Astrocyte (in vitro differentiated cells and primary cell): ENCODE results near the gene RNF41.

Experiments
- EZH2 ChIP-seq: IDR thresholded peaks from 2 replicates; pipeline ENCODE4 v1.6.1; 2012; ENCODE audit warnings: mild to moderate bottlenecking, low read length, inconsistent platforms; ENCODE audit not compliant: insufficient read depth
- TF ChIP-seq, protein P1 (sequence below): IDR thresholded peaks from 2 replicates; pipeline ENCODE4 v1.5.1; 2011; ENCODE audit warnings: low read depth, mild to moderate bottlenecking, inconsistent platforms, low read length, moderate library complexity; ENCODE audit not compliant: insufficient read depth

DNA sequence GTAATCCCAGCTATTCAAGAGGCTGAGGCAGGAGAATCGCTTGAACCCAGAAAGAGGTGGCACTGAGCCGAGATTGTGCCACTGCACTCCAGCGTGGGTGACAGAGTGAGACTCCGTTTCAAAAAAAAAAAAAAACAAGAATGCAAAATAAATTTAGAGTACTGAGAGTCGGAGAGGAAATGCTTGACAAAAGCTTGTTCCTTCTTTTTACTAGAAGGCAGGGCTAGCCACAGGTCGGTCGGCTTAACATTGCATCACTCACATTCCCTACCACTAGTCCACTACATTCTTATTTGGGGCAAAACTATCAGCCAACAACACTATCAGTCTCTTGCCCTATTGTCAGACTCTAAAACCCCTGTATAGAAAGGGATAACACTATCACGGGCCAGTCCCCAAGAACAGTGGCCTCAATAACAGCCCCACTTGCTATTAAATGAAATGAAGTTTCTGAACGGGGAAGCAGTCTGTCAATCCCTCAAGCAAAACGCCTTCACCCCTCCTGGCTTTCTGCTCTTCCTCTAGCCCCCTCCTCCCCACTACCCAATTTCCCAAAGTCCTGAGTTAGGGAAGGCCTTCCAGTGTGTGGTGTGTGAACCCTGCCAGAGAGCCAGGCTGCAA, 1.0 kb downstream of the RNF41 start:
- TF ChIP-seq, protein P1, sequence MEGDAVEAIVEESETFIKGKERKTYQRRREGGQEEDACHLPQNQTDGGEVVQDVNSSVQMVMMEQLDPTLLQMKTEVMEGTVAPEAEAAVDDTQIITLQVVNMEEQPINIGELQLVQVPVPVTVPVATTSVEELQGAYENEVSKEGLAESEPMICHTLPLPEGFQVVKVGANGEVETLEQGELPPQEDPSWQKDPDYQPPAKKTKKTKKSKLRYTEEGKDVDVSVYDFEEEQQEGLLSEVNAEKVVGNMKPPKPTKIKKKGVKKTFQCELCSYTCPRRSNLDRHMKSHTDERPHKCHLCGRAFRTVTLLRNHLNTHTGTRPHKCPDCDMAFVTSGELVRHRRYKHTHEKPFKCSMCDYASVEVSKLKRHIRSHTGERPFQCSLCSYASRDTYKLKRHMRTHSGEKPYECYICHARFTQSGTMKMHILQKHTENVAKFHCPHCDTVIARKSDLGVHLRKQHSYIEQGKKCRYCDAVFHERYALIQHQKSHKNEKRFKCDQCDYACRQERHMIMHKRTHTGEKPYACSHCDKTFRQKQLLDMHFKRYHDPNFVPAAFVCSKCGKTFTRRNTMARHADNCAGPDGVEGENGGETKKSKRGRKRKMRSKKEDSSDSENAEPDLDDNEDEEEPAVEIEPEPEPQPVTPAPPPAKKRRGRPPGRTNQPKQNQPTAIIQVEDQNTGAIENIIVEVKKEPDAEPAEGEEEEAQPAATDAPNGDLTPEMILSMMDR, result no peak
- no peak for TF ChIP-seq EZH2
